LNCAP (cell line): ENCODE data around the gene PTGIS.

ENCODE experiments used
- TF ChIP-seq, protein P1 (sequence below): fragments of 450-650 bp; IDR thresholded peaks from 2 replicates; pipeline ENCODE4 v1.5.1; 2017; ENCODE audit warnings: mild to moderate bottlenecking

PTGIS gene

DNA sequence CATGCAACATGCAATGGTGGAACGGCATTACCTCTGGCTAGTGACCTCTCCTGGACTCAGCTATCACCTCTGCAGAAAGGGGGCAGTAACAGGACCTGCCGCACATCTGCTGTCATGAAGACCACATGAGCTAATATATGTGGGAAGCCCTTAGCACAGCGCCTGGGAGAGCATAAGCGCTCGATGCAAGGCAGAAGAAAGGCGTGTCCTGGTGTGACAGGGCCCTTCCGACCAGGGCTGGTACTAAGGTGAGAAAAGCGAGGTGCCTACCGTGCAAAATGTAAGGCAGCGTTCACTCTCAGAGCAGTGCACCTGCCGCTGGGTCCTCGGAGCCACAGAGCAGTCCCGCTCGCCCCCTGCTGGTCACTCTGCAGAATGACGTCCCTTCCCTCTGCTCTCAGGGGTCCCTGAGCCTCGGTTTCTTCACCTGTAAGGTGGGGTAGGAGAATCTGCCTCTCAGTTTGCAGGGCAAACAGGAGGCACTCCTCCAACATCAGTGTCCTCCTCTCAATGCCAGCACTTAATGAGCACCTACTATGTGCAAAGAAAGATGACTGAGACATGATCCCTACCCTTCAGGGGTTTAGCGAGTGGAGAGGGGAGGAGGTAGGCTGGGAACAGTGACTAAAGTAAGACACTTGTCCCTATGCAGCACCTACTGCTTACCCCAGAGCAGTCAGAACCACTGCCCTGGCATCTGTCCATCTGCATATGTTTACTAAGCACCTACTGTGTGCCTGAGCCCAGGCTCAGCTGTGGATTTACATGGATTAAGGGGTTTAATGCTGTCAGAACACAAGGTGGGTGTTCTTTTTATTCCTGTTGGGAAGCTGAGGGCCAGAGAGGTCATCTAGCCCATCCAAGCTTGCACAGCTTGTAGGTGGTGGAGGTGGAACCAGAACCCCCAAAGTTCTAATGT is 41.1 kb upstream of the PTGIS start:
- TF ChIP-seq, protein P1, sequence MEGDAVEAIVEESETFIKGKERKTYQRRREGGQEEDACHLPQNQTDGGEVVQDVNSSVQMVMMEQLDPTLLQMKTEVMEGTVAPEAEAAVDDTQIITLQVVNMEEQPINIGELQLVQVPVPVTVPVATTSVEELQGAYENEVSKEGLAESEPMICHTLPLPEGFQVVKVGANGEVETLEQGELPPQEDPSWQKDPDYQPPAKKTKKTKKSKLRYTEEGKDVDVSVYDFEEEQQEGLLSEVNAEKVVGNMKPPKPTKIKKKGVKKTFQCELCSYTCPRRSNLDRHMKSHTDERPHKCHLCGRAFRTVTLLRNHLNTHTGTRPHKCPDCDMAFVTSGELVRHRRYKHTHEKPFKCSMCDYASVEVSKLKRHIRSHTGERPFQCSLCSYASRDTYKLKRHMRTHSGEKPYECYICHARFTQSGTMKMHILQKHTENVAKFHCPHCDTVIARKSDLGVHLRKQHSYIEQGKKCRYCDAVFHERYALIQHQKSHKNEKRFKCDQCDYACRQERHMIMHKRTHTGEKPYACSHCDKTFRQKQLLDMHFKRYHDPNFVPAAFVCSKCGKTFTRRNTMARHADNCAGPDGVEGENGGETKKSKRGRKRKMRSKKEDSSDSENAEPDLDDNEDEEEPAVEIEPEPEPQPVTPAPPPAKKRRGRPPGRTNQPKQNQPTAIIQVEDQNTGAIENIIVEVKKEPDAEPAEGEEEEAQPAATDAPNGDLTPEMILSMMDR: peak; percentile 99

DNA sequence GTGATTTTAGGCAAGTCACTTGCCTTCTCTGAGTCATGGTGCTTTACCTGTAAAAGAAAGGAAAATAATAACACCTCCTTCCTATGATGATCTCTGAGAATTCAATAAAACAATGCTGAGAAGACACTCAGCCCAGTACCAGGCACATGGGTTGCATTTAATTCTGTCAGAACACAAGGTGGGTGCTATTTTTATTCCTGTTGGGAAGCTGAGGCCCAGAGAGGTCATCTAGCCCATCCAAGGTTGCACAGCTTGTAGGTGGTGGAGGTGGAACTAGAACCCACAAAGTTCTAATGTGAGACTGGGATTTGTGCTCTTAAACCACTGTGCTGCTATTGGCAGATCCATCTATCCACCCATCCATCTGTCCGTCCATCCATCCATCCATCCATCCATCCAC is 39.6 kb upstream of the PTGIS start:
- TF ChIP-seq, protein P1: no peak

DNA sequence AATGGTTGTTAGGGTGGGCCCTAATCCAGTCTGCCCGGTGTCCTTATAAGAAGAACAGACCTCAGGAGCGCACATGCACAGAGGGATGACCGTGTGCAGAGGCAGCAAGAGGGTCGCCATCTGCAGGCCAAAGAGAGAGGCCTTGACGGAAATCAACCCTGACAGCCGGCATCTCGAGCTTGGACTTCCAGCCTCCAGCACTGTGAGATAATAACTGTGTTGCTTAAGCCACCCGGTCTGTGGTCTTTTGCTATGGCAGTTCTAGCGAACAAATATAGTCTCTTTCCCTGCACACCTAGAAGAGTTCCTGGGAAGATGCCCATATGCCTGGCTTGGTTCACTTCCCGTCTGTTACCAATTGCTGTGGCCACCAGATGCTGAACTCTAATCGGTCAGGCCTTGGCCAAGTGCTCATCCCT is 35.3 kb upstream of the PTGIS start:
- TF ChIP-seq, protein P1: 0 out of 2 replicates have a peak, but pooled peaks have one; percentile 11

DNA sequence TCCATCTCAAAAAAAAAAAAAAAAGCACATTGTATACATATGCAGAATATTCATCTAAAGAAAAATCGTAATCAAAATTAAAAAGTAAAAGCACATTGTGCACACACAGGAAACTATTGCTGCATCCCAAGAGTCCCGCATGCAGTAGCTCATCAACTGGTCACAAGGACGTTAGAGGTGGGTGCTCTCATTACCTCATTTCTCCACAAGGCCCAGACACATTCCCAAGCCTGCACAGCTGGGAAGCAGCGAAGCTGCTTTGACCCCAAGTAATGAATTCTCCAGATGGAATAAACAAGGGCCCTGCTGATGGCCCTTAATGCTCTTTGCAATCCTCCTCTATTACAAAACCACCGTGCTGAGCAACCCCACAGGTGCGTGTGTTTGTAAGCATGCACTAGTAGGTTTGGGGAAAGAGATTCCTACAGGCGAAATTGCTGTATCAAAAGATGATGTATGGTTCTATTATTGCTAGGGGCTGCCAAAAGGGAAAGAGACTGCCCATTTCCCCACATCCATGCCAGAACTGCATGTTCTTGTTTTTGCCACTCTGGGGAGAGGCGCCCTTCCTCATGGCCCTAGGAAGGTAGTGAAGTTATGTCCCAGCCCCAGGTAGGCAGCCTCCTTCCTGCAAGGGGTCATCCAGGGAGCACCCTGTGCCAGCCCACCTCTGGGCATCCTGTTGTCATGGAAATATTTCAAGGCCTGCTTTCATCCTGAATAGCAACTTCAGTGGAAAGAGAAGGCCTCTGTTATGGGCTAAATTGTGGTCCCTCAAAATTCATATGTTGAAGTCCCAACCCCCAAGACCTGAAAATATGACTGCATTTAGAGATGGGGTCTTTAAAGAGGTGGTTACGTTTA is 34.6 kb upstream of the PTGIS start:
- TF ChIP-seq, protein P1: no peak

DNA sequence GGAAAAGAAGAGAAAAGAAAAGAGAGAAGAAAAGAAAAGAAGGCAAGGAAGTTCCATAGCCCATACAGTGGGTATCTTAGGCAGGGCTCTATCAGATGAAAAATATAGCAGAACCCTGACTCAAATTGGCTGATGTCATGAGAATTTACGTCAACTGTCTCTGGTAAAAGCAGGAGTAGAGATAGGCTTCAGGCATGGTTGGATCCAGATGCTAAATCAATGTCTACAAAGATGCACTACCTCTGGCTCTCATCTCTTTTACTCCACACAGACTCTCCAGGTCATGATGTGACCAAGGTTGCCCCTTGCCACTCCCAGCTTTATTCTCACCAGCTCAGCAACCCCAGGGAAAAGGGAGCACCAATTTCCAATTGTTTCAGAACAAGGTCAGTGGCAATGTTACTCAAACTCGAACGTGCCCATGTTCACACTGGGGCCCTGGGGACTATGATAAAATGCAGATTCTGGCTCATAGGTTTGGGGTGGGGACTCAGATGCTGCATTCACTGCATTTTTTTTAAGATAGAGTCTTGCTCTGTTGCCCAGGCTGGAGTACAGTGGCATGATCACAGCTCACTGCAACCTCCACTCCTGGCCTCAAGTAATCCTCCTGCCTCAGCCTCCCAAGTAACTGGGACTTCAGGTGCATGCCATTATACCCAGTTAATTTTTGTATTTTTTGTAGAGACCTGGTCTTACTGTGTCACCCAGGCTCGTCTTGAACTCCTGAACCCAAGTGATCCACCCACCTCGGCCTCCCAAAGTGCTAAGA is 33.4 kb upstream of the PTGIS start:
- TF ChIP-seq, protein P1: no peak

GRCh38 chr20:49599746-49600113 is 31.8 kb upstream of the PTGIS start:
- TF ChIP-seq, protein P1: no peak

- TF ChIP-seq, protein P1: no peak
Observed at GRCh38 chr20:49597825-49598395, 30.0 kb upstream of the PTGIS start.
